SU-DHL-6 (cell line): ENCODE data around the gene EPHA5.

Experiments
- H2AFZ ChIP-seq: fragments of 200-600 bp; sonication (generic); 2 replicates; pipeline ENCODE4 v1.6.1; 2014; ENCODE audit warnings: low read depth, mild to moderate bottlenecking, moderate library complexity, mixed read lengths, antibody characterized with exemption, low read length; ENCODE audit not compliant: severe bottlenecking
- H3F3A ChIP-seq: fragments of 200-600 bp; shearing (Covaris generic); 2 replicates; pipeline ENCODE4 v1.6.0; 2016; ENCODE audit warnings: antibody characterized with exemption, mild to moderate bottlenecking; ENCODE audit not compliant: insufficient read depth
- H3K27ac ChIP-seq: fragments of 200-600 bp; sonication (generic); 2 replicates; pipeline ENCODE4 v1.5.1; 2016; ENCODE audit warnings: low read depth, mild to moderate bottlenecking, low read length, moderate library complexity, mixed read lengths
- H3K27me3 ChIP-seq: fragments of 200-600 bp; sonication (generic), shearing (Covaris generic); 2 replicates; pipeline ENCODE4 v1.6.0; 2014; ENCODE audit warnings: mild to moderate bottlenecking, low read length
- H3K36me3 ChIP-seq: fragments of 200-600 bp; sonication (generic); 2 replicates; pipeline ENCODE4 v1.6.1; 2014; ENCODE audit warnings: mild to moderate bottlenecking, low read length, mixed read lengths
- H3K4me2 ChIP-seq: fragments of 300-600, 200-600 bp; shearing (Covaris generic), sonication (generic); 2 replicates; pipeline ENCODE4 v1.6.0; 2014; ENCODE audit warnings: low read length, low read depth, mild to moderate bottlenecking; ENCODE audit not compliant: poor library complexity, severe bottlenecking
- H3K4me3 ChIP-seq: fragments of 200-600 bp; sonication (generic); 2 replicates; pipeline ENCODE4 v1.5.1; 2014; ENCODE audit warnings: antibody characterized with exemption, low read length, mild to moderate bottlenecking, mixed read lengths; ENCODE audit not compliant: insufficient read depth, poor library complexity, severe bottlenecking
- H3K79me2 ChIP-seq: fragments of 200-600 bp; sonication (generic); 2 replicates; pipeline ENCODE4 v1.6.1; 2014; ENCODE audit warnings: mild to moderate bottlenecking, low read length, moderate library complexity; ENCODE audit not compliant: insufficient read depth
- H3K9ac ChIP-seq: fragments of 200-600 bp; sonication (generic); 2 replicates; pipeline ENCODE4 v1.7.0; 2014; ENCODE audit warnings: mild to moderate bottlenecking, low read length
- H3K9me2 ChIP-seq: fragments of 200-600 bp; sonication (generic); replicated peaks from 2 replicates; pipeline ENCODE4 v1.6.1; 2014; ENCODE audit warnings: low read length; ENCODE audit not compliant: insufficient read depth
- H3K9me3 ChIP-seq: fragments of 200-600 bp; sonication (generic); 2 replicates; pipeline ENCODE4 v1.6.1; 2014; ENCODE audit warnings: low read length, mixed read lengths; ENCODE audit not compliant: insufficient read depth
- H4K20me1 ChIP-seq: fragments of 200-600 bp; sonication (generic); 2 replicates; pipeline ENCODE4 v1.6.1; 2014; ENCODE audit warnings: low read depth, mild to moderate bottlenecking, antibody characterized with exemption, low read length, moderate library complexity, mixed read lengths
- EZH2phosphoT487 ChIP-seq: fragments of 200-600 bp; sonication (generic), shearing (Covaris generic); conservative IDR thresholded peaks from 2 replicates; pipeline ENCODE4 v1.6.1; 2018; ENCODE audit warnings: mild to moderate bottlenecking, antibody characterized with exemption, low read length, moderate library complexity, mixed read lengths
- TF ChIP-seq, protein P1 (sequence below): fragments of 200-600 bp; sonication (generic); IDR thresholded peaks from one replicate; pipeline ENCODE4 v1.5.1; 2017; ENCODE audit warnings: antibody characterized with exemption, mild to moderate bottlenecking, low read length, moderate library complexity; ENCODE audit not compliant: insufficient read depth, poor library complexity, severe bottlenecking

Gene EPHA5

GRCh38 chr4:65515646-65516045 is 154.6 kb downstream of the EPHA5 start:
- Histone ChIP-seq H3K9me3 (no peaks in the 10 kb centered on the region), H3K4me2 (no peak overlapping the region), H3K36me3 (no peaks in the 10 kb centered on the region), H3K79me2 (no peaks in the 10 kb centered on the region), H3K4me3 (no peak overlapping the region), H2AFZ (no peak overlapping the region), H4K20me1 (no peaks in the 10 kb centered on the region), H3K27me3 (no peaks in the 10 kb centered on the region), H3K9ac (no peak overlapping the region), H3K9me2 (no peaks in the 10 kb centered on the region), H3K27ac (no peak overlapping the region), H3F3A (no peaks in the 10 kb centered on the region)
- no peak for TF ChIP-seq EZH2phosphoT487
- TF ChIP-seq, protein P1, sequence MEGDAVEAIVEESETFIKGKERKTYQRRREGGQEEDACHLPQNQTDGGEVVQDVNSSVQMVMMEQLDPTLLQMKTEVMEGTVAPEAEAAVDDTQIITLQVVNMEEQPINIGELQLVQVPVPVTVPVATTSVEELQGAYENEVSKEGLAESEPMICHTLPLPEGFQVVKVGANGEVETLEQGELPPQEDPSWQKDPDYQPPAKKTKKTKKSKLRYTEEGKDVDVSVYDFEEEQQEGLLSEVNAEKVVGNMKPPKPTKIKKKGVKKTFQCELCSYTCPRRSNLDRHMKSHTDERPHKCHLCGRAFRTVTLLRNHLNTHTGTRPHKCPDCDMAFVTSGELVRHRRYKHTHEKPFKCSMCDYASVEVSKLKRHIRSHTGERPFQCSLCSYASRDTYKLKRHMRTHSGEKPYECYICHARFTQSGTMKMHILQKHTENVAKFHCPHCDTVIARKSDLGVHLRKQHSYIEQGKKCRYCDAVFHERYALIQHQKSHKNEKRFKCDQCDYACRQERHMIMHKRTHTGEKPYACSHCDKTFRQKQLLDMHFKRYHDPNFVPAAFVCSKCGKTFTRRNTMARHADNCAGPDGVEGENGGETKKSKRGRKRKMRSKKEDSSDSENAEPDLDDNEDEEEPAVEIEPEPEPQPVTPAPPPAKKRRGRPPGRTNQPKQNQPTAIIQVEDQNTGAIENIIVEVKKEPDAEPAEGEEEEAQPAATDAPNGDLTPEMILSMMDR: no peak

- no peak overlapping the region for H3K4me2 ChIP-seq
- no peaks in the 10 kb centered on the region for H3F3A ChIP-seq
- H3K9me2 ChIP-seq: no peaks in the 10 kb centered on the region
- H3K9me3 ChIP-seq: no peaks in the 10 kb centered on the region
- no peak overlapping the region for H3K27ac ChIP-seq
- TF ChIP-seq EZH2phosphoT487: no peak
- TF ChIP-seq, protein P1: no peak
- H2AFZ ChIP-seq: no peak overlapping the region
- no peaks in the 10 kb centered on the region for H3K79me2 ChIP-seq
- H3K27me3 ChIP-seq: no peaks in the 10 kb centered on the region
- no peak overlapping the region for H3K4me3 ChIP-seq
- no peak overlapping the region for H3K9ac ChIP-seq
- no peaks in the 10 kb centered on the region for H4K20me1 ChIP-seq
- no peaks in the 10 kb centered on the region for H3K36me3 ChIP-seq
These were observed 159.3 kb downstream of the EPHA5 start for GRCh38 chr4:65510976-65511375.

DNA sequence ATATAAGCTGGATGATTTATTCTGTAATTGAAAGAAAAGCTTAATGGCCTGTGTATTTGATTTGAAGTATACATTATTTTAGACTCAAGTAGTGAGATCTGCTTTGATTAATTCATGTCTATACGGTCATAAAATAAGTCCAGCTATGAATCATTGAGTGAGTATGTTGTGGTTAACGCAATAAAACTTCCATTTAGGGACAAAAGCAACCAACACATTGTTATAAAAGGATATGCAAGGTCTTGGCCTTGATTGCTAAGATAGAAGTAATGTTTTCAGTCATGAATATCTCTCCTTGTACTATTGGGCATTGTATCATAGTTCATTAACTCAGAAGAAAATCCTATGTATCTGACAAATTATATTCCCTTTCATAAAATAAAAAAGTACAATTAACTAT is 162.1 kb downstream of the EPHA5 start:
- Histone ChIP-seq H3K9me3 (no peaks in the 10 kb centered on the region), H3K9me2 (no peaks in the 10 kb centered on the region), H3K9ac (no peak overlapping the region), H3K4me3 (no peak overlapping the region), H4K20me1 (no peaks in the 10 kb centered on the region), H3K4me2 (no peak overlapping the region), H3K27ac (no peak overlapping the region), H3K36me3 (no peaks in the 10 kb centered on the region), H3K79me2 (no peaks in the 10 kb centered on the region), H3K27me3 (no peaks in the 10 kb centered on the region), H3F3A (no peaks in the 10 kb centered on the region), H2AFZ (no peak overlapping the region)
- TF ChIP-seq EZH2phosphoT487: no peak
- TF ChIP-seq, protein P1: no peak

GRCh38 chr4:65502131-65502701 is 168.1 kb downstream of the EPHA5 start:
- Histone ChIP-seq H3K9me2 (no peaks in the 10 kb centered on the region), H3K9ac (no peak overlapping the region), H3K9me3 (no peaks in the 10 kb centered on the region), H3K79me2 (no peaks in the 10 kb centered on the region), H3K27me3 (no peaks in the 10 kb centered on the region), H2AFZ (no peak overlapping the region), H3K4me3 (no peak overlapping the region), H3K36me3 (no peaks in the 10 kb centered on the region), H3K4me2 (no peak overlapping the region), H3F3A (no peaks in the 10 kb centered on the region), H4K20me1 (no peaks in the 10 kb centered on the region), H3K27ac (no peak overlapping the region)
- TF ChIP-seq, protein P1: no peak
- TF ChIP-seq EZH2phosphoT487: no peak
